Cardiac septum (tissue), 1 donor: Measurements from ENCODE around the gene SEMA3B. TPM values are rescaled to one million over a fixed set of nuclear protein-coding genes. Genes with fewer than 3 reads are reported as not detected.
A peak's percentile ranks its signal among the peaks of the same experiment; 100 is the strongest.
"Not testable (repeated sequence)": the region's sequence is repeated elsewhere in the genome, so short reads cannot be mapped to it uniquely, and the experiment has no call there.

ENCODE experiments used
- DNase-seq: peaks from one replicate; pipeline ENCODE4 v3.0.0-alpha.2; 2020; ENCODE audit warnings: low spot score
- intact Hi-C: fragments of 100-400 bp; cut with DNase I; formaldehyde crosslinking; loops from one replicate; pipeline ENCODE4 v1.14.0; 2022
- total RNA-seq: library from RNA; stranded (reverse); fragmentation: NEBNext Ultra II Directional; extraction: Animal tissue kit (Norgen Biotek cat#: 25700); gene quantifications from one replicate; pipeline ENCODE4 v1.2.1, GENCODE V29; 2021
- donor health status: DM: no; HTN: no; CAD: no.

SEMA3B gene
- total RNA-seq, 1 donor from 2014 or later: 26.5 TPM

GRCh38 chr3:50279255-50280016 is 10.5 kb downstream of the SEMA3B start:
- intact Hi-C loops: no loop called here
- DNase-seq: no peak

GRCh38 chr3:50284121-50284520 is 15.2 kb downstream of the SEMA3B start:
- DNase-seq, intact Hi-C loops: not testable (repeated sequence)

GRCh38 chr3:50286322-50287227 is 17.6 kb downstream of the SEMA3B start:
- intact Hi-C loops: loop anchor here (5.0 kb wide), 1 partner anchor 41 kb away; the partner anchor contains the start of gene TUSC2
- DNase-seq: no peak

- DNase-seq: no peak
- intact Hi-C loops: loop anchor here (5.0 kb wide), 1 partner anchor 40 kb away; the partner anchor contains the start of gene TUSC2
These were observed 18.3 kb downstream of the SEMA3B start for GRCh38 chr3:50287262-50287661.

GRCh38 chr3:50288387-50289007 is 19.6 kb downstream of the SEMA3B start:
- DNase-seq: no peak
- intact Hi-C loops: loop anchor here (5.0 kb wide), 1 partner anchor 39 kb away; the partner anchor contains the start of gene TUSC2

GRCh38 chr3:50289130-50289529 is 20.2 kb downstream of the SEMA3B start:
- DNase-seq: no peak
- intact Hi-C loops: loop anchor here (5.0 kb wide), 1 partner anchor 38 kb away; the partner anchor contains the start of gene TUSC2

- DNase-seq: no peak
- intact Hi-C loops: no loop called here
These were observed 21.3 kb downstream of the SEMA3B start for GRCh38 chr3:50290161-50290641.

GRCh38 chr3:50292159-50293078 is 23.5 kb downstream of the SEMA3B start, which contains the start of gene IFRD2:
Gene IFRD2 (minus strand): TSS chr3:50292429. CDS start chr3:50292274, 155 bp downstream.
- intact Hi-C loops: no loop called here
- peak; percentile 99 for DNase-seq

- DNase-seq: no peak
- intact Hi-C loops: no loop called here
These were observed 24.3 kb downstream of the SEMA3B start for GRCh38 chr3:50293079-50293801.

GRCh38 chr3:50294089-50294488 is 25.1 kb downstream of the SEMA3B start:
- no peak for DNase-seq
- intact Hi-C loops: no loop called here

- intact Hi-C loops: no loop called here
These were observed 25.8 kb downstream of the SEMA3B start for GRCh38 chr3:50294492-50295403.

GRCh38 chr3:50295553-50296431 is 26.8 kb downstream of the SEMA3B start:
- intact Hi-C loops: no loop called here
- DNase-seq: no peak

More at GRCh38 chr3:50294492-50295403, 25.8 kb downstream of the SEMA3B start:
- no peak for DNase-seq

- intact Hi-C loops: no loop called here
- DNase-seq: no peak
These were observed 27.9 kb downstream of the SEMA3B start for GRCh38 chr3:50296721-50297383.

- no peak for DNase-seq
- intact Hi-C loops: no loop called here
These were observed 28.4 kb downstream of the SEMA3B start for GRCh38 chr3:50297384-50297775.

- no peak for DNase-seq
- intact Hi-C loops: no loop called here
These were observed 29.2 kb downstream of the SEMA3B start for GRCh38 chr3:50297896-50298725.
